HCT116 (cell line): ENCODE results near the gene PTPN20.

Experiments
- CTCF ChIP-seq, 3 experiments: fragments of 200-600 bp in 1 of 3; sonication (generic) in 1 of 3; IDR thresholded peaks in 2 of 3; conservative IDR thresholded peaks in 1 of 3; 2 replicates each; pipeline ENCODE4 v1.5.1; 2012 to 2017; ENCODE audit warnings: low read depth in 2 of 3, low read length in 2 of 3, antibody characterized with exemption in 1 of 3, borderline replicate concordance in 1 of 3, control low read depth in 1 of 3, mild to moderate bottlenecking in 1 of 3, mixed read lengths in 1 of 3, mixed run types in 1 of 3, moderate library complexity in 1 of 3; ENCODE audit not compliant: insufficient read depth in 1 of 3
- EZH2 ChIP-seq: fragments of 200-600 bp; sonication (generic); IDR thresholded peaks from 2 replicates; pipeline ENCODE4 v1.6.1; 2017; ENCODE audit warnings: antibody characterized with exemption, mixed run types
- JUND ChIP-seq: IDR thresholded peaks from 2 replicates; pipeline ENCODE4 v1.6.1; 2012
- MAX ChIP-seq: IDR thresholded peaks from 2 replicates; pipeline ENCODE4 v1.6.1; 2012
- SP1 ChIP-seq: IDR thresholded peaks from 2 replicates; pipeline ENCODE4 v1.6.1; 2012; ENCODE audit warnings: low read depth
- ZNF274 ChIP-seq: fragments of 200-500 bp; sonication (Bioruptor generic); IDR thresholded peaks from 2 replicates; pipeline ENCODE4 v1.6.1; 2014; ENCODE audit warnings: mild to moderate bottlenecking, low read depth, low read length, inconsistent platforms

DNA sequence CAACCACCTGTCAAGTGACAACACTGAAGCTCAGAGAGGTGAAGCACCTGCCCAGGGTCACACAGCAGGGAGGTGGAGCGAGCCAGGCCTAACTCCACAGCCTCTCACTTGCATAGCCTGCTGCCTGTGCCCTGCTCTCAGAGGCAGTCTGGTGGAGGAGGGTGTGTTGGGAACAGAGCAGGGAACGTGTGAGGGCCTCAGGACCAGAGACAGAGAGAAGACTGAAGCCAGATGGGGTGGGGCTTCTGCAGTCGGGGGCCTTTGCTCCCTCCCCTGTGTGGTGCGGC lies 114.0 kb downstream of the PTPN20 start:
- TF ChIP-seq ZNF274 (no peak), CTCF (IDR thresholded peaks at IDR 0.05 in 2 of 3, conservative IDR thresholded peaks at IDR 0.05 in 1 of 3; ENCODE audit: borderline replicate concordance in 1 of 3, insufficient read depth in 1 of 3, low read depth in 2 of 3, low read length in 2 of 3) (no peak), JUND (no peak), MAX (no peak), EZH2 (no peak), SP1 (no peak)
